Measurements from ENCODE around the gene GNAI3.

Gene GNAI3

GRCh38 chr1:109513110-109513710 is 35.2 kb upstream of the GNAI3 start:
- Mint-ChIP-seq H3K9me3 (no peaks in the 10 kb centered on the region), H3K36me3 (ENCODE audit: insufficient read depth) (peaks cover 10% of the 10 kb centered on the region), H3K4me3 (no peak overlapping the region), H3K4me1 (ENCODE audit: low read depth in 2 of 2) (peaks cover 15 to 18% of the 10 kb centered on the region in 2 donors), H3K27ac (no peak overlapping the region), H3K27me3 (peaks cover 0 to 18% of the 10 kb centered on the region in 2 donors)
- DNase-seq (no peak), ATAC-seq (replicated peaks) (no peak)

- Mint-ChIP-seq H3K4me1 (ENCODE audit: low read depth in 2 of 2) (peaks cover 4 to 6% of the 10 kb centered on the region in 2 donors), H3K9me3 (no peaks in the 10 kb centered on the region), H3K4me3 (no peak overlapping the region), H3K27ac (no peak overlapping the region), H3K36me3 (ENCODE audit: insufficient read depth) (peaks cover 9% of the 10 kb centered on the region), H3K27me3 (peaks cover 0 to 18% of the 10 kb centered on the region in 2 donors)
- ATAC-seq (replicated peaks) = no peak
- no peak for DNase-seq
Observed at GRCh38 chr1:109514846-109515245, 33.6 kb upstream of the GNAI3 start.

- no peaks in the 10 kb centered on the region for H3K4me1 Mint-ChIP-seq (ENCODE audit: low read depth in 2 of 2)
- ATAC-seq (replicated peaks) = no peak
- H3K27ac Mint-ChIP-seq = no peak overlapping the region
- DNase-seq = no peak
- H3K9me3 Mint-ChIP-seq = no peaks in the 10 kb centered on the region
- H3K36me3 Mint-ChIP-seq (ENCODE audit: insufficient read depth) = no peaks in the 10 kb centered on the region
- no peak overlapping the region for H3K4me3 Mint-ChIP-seq
- H3K27me3 Mint-ChIP-seq = peaks cover under 1 to 32% of the 10 kb centered on the region in 2 donors
Observed at GRCh38 chr1:109516872-109517271, 31.5 kb upstream of the GNAI3 start.

GRCh38 chr1:109517337-109517736 is 31.1 kb upstream of the GNAI3 start:
- no peak overlapping the region for H3K27ac Mint-ChIP-seq
- H3K4me3 Mint-ChIP-seq = no peak overlapping the region
- H3K36me3 Mint-ChIP-seq (ENCODE audit: insufficient read depth) = no peaks in the 10 kb centered on the region
- no peaks in the 10 kb centered on the region for H3K4me1 Mint-ChIP-seq (ENCODE audit: low read depth in 2 of 2)
- peaks cover 6 to 37% of the 10 kb centered on the region in 2 donors for H3K27me3 Mint-ChIP-seq
- DNase-seq = no peak
- H3K9me3 Mint-ChIP-seq = no peaks in the 10 kb centered on the region
- ATAC-seq (replicated peaks) = no peak

GRCh38 chr1:109521002-109521951 is 27.1 kb upstream of the GNAI3 start:
- no peaks in the 10 kb centered on the region for H3K9me3 Mint-ChIP-seq
- ATAC-seq (replicated peaks) (no peak), DNase-seq (no peak)
- peak overlapping the region in 1 of 2 donors; percentile 66 for H3K27ac Mint-ChIP-seq
- no peak overlapping the region for H3K4me3 Mint-ChIP-seq
- H3K36me3 Mint-ChIP-seq (ENCODE audit: insufficient read depth) = no peaks in the 10 kb centered on the region
- peaks cover 7 to 37% of the 10 kb centered on the region in 2 donors for H3K27me3 Mint-ChIP-seq
- H3K4me1 Mint-ChIP-seq (ENCODE audit: low read depth in 2 of 2) = no peaks in the 10 kb centered on the region

GRCh38 chr1:109522026-109522425 is 26.4 kb upstream of the GNAI3 start:
- Mint-ChIP-seq H3K36me3 (ENCODE audit: insufficient read depth) (no peaks in the 10 kb centered on the region), H3K4me3 (no peak overlapping the region), H3K27me3 (peaks cover 7 to 30% of the 10 kb centered on the region in 2 donors), H3K27ac (no peak overlapping the region), H3K9me3 (no peaks in the 10 kb centered on the region), H3K4me1 (ENCODE audit: low read depth in 2 of 2) (no peaks in the 10 kb centered on the region)
- no peak for DNase-seq
- ATAC-seq (replicated peaks) = no peak

- Mint-ChIP-seq H3K27me3 (peaks cover 7 to 40% of the 10 kb centered on the region in 2 donors), H3K27ac (no peak overlapping the region), H3K36me3 (ENCODE audit: insufficient read depth) (no peaks in the 10 kb centered on the region), H3K4me1 (ENCODE audit: low read depth in 2 of 2) (no peaks in the 10 kb centered on the region), H3K9me3 (no peaks in the 10 kb centered on the region), H3K4me3 (no peak overlapping the region)
- ATAC-seq (replicated peaks) (no peak), DNase-seq (no peak)
Observed at GRCh38 chr1:109523706-109524105, 24.7 kb upstream of the GNAI3 start.

GRCh38 chr1:109527098-109527811 is 21.2 kb upstream of the GNAI3 start:
- Mint-ChIP-seq H3K4me1 (ENCODE audit: low read depth in 2 of 2) (peaks cover 6 to 7% of the 10 kb centered on the region in 2 donors), H3K9me3 (no peaks in the 10 kb centered on the region), H3K27ac (no peak overlapping the region), H3K36me3 (ENCODE audit: insufficient read depth) (peaks cover 6% of the 10 kb centered on the region), H3K4me3 (no peak overlapping the region), H3K27me3 (peaks cover 2 to 21% of the 10 kb centered on the region in 2 donors)
- no peak for ATAC-seq (replicated peaks)
- DNase-seq = no peak

- H3K4me3 Mint-ChIP-seq = no peak overlapping the region
- H3K36me3 Mint-ChIP-seq (ENCODE audit: insufficient read depth) = peaks cover 10% of the 10 kb centered on the region
- H3K27ac Mint-ChIP-seq = no peak overlapping the region
Observed at GRCh38 chr1:109527846-109528695, 20.3 kb upstream of the GNAI3 start.

GRCh38 chr1:109528712-109529111 is 19.7 kb upstream of the GNAI3 start:
- no peak overlapping the region for H3K4me3 Mint-ChIP-seq
- peaks cover 0 to 9% of the 10 kb centered on the region in 2 donors for H3K27me3 Mint-ChIP-seq
- no peaks in the 10 kb centered on the region for H3K9me3 Mint-ChIP-seq
- ATAC-seq (replicated peaks) (no peak), DNase-seq (no peak)
- peaks cover 13 to 14% of the 10 kb centered on the region in 2 donors for H3K4me1 Mint-ChIP-seq (ENCODE audit: low read depth in 2 of 2)
- H3K27ac Mint-ChIP-seq = no peak overlapping the region
- H3K36me3 Mint-ChIP-seq (ENCODE audit: insufficient read depth) = peaks cover 10% of the 10 kb centered on the region

More at GRCh38 chr1:109527846-109528695, 20.3 kb upstream of the GNAI3 start:
- Mint-ChIP-seq H3K9me3 (no peaks in the 10 kb centered on the region), H3K4me1 (ENCODE audit: low read depth in 2 of 2) (peaks cover 13% of the 10 kb centered on the region in 2 donors), H3K27me3 (peaks cover 0 to 13% of the 10 kb centered on the region in 2 donors)
- ATAC-seq (replicated peaks) = no peak
- no peak for DNase-seq

- Mint-ChIP-seq H3K27ac (peak overlapping the region in 1 of 2 donors; percentile 68), H3K27me3 (peaks cover 0 to 9% of the 10 kb centered on the region in 2 donors), H3K9me3 (no peaks in the 10 kb centered on the region), H3K4me1 (ENCODE audit: low read depth in 2 of 2) (peaks cover 13 to 14% of the 10 kb centered on the region in 2 donors), H3K36me3 (ENCODE audit: insufficient read depth) (peaks cover 10% of the 10 kb centered on the region), H3K4me3 (no peak overlapping the region)
- DNase-seq (no peak), ATAC-seq (replicated peaks) (no peak)
Observed at GRCh38 chr1:109529881-109530456, 18.4 kb upstream of the GNAI3 start.

- DNase-seq (no peak), ATAC-seq (replicated peaks) (no peak)
- no peak overlapping the region for H3K4me3 Mint-ChIP-seq
- H3K9me3 Mint-ChIP-seq = no peaks in the 10 kb centered on the region
- peaks cover 10% of the 10 kb centered on the region for H3K36me3 Mint-ChIP-seq (ENCODE audit: insufficient read depth)
- H3K27ac Mint-ChIP-seq = no peak overlapping the region
- peaks cover 0 to 9% of the 10 kb centered on the region in 2 donors for H3K27me3 Mint-ChIP-seq
- H3K4me1 Mint-ChIP-seq (ENCODE audit: low read depth in 2 of 2) = peaks cover 13 to 14% of the 10 kb centered on the region in 2 donors
Observed at GRCh38 chr1:109530457-109531087, 17.8 kb upstream of the GNAI3 start.
